ENCODE measurements around the gene JARID2.

- TF ChIP-seq CTCF (IDR thresholded peaks at IDR 0.05) (no peak), POLR2A (IDR thresholded peaks at IDR 0.05) (no peak), POLR2AphosphoS5 (IDR thresholded peaks at IDR 0.05) (peak in 1 of 3 donors; percentile 45)
These were observed 217.1 kb downstream of the JARID2 start for GRCh38 chr6:15462717-15463525.

Data from breast epithelium (tissue), 3 donors.